ENCODE measurements around the gene KCNAB2.

The KCNAB2 gene

DNA sequence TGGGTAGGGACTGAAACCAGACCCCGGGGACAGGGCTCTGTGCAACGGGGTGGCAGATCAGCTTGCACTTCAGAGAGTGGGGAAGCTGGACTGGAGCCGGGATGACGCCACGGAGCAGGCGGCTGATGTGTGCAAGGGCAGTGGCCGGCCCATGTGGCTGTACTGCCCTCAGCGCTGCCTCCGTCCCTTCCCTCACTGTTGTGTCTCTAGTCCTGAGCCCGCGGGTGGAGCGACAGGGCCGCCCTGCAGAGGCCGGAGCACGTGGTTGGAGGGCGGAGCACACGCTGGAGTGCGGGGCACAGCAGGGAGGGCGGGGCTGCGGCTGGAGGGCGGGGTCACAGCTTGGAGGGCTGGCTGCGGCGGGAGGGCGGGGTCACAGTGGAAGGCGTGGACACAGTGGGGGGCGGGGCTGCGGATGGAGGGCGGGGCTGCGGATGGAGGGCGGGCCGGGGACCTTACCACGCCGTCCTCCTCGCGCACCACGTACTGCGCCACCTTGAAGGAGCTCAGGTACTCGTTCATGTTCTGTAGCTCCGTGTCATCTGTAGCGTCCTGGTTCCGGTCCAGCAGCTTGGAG lies 82.0 kb downstream of the KCNAB2 start:
- Histone ChIP-seq H3K4me2 (peak overlapping the region; percentile 90), H3K27ac (peak overlapping the region; percentile 68; the same call in 1 of the 2 replicates), H3K4me1 (peaks cover 55% of the 10 kb centered on the region), H4K20me1 (no peaks in the 10 kb centered on the region), H3K9ac (peak overlapping the region; percentile 53; the same call in 1 of the 2 replicates), H3K36me3 (no peaks in the 10 kb centered on the region), H3K27me3 (no peaks in the 10 kb centered on the region), H3K4me3 (peak overlapping the region; percentile 56), H3K9me3 (peaks cover 18% of the 10 kb centered on the region)
- no peak for TF ChIP-seq Cebpa-rat (IDR thresholded peaks at IDR 0.05)

DNA sequence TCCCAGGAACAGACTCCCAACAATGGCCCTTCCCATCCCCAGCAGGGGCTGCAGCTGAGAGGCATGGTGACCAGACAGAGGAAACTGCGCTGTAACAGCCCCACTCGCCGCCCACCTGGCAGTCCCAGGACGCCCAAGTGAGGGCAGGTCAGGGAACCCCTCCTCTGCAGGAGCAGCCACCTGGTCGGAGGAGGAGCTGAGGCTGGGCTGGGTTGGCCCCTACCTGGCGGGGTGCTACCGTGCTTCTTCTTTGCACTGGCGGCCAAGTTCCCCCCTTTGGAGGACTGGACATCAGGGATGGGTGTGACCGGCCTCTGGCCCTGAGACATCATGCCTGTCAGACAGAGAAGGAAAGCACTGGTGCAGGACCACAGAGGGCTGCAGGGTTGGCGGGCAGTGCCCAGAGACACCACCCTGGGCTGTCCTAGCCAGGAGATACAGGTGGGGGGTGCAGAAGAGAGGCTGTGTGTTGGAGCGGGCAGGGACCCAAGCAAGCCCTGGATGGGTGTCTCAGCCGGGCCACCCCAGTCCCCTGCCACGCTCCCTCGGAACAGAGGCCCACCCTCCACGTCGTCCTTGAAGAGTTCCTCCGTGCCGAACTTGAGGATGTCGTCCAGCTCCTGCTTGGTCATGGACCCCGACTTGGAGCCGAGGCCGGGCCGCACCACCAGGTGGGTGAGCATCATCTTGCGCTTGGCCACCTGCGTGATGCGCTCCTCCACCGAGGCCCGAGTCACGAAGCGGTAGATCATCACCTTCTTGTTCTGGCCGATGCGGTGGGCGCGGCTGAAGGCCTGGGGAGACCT lies 82.8 kb downstream of the KCNAB2 start:
- no peaks in the 10 kb centered on the region for H3K36me3 ChIP-seq
- no peak overlapping the region for H3K9ac ChIP-seq
- peaks cover 47% of the 10 kb centered on the region for H3K4me1 ChIP-seq
- no peak overlapping the region for H3K27ac ChIP-seq
- H4K20me1 ChIP-seq, result no peaks in the 10 kb centered on the region
- peak overlapping the region; percentile 79 for H3K4me2 ChIP-seq
- no peak for TF ChIP-seq Cebpa-rat (IDR thresholded peaks at IDR 0.05)
- H3K9me3 ChIP-seq, result peaks cover 26% of the 10 kb centered on the region
- 0 out of 2 replicates have a peak overlapping the region, but pooled peaks have one; percentile 15 for H3K4me3 ChIP-seq
- no peaks in the 10 kb centered on the region for H3K27me3 ChIP-seq

DNA sequence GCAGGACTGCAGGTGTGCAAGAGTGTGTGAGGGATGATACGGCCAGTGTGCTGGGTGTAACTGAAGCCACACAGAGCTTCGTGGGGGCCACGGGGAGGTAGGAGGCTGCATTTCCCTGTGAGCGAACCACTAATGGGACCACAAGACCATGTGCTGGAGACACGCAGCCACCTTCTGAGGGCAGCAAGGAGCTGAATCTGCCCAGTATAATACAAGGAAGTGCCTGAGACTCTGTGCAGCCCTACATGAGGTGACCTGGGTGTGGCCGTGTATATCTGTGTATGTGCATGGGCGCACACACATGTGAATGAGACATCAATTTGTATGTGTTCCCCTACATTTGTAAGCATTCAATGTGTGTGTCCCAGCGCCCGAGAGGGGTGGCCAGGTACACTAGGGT lies 83.6 kb downstream of the KCNAB2 start:
- Histone ChIP-seq H3K4me1 (peaks cover 42% of the 10 kb centered on the region), H3K27me3 (no peaks in the 10 kb centered on the region), H4K20me1 (no peaks in the 10 kb centered on the region), H3K4me3 (no peak overlapping the region), H3K9ac (no peak overlapping the region), H3K4me2 (no peak overlapping the region), H3K36me3 (no peaks in the 10 kb centered on the region), H3K27ac (no peak overlapping the region), H3K9me3 (peaks cover 27% of the 10 kb centered on the region)
- TF ChIP-seq Cebpa-rat (IDR thresholded peaks at IDR 0.05), result no peak

DNA sequence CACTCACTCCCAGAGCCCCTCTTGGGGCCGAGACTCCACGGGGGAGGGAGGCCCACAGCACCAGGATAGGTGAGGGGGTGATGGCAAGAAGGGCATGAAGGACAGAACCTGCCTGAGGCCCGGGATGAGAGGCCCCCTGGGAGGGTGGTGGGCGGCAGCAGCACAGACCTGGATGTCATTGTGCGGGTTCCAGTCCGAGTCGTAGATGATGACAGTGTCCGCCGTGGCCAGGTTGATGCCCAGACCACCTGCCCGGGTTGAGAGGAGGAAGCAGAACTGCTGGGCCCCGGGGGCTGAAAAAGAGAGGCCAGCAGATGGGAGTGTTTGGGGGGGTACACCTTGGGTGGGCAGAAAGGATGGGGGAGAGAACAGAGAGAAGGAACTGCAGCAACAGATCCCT lies 84.3 kb downstream of the KCNAB2 start:
- Histone ChIP-seq H3K27me3 (no peaks in the 10 kb centered on the region), H3K36me3 (no peaks in the 10 kb centered on the region), H3K27ac (no peak overlapping the region), H3K4me2 (no peak overlapping the region), H4K20me1 (no peaks in the 10 kb centered on the region), H3K9ac (no peak overlapping the region), H3K4me1 (peaks cover 38% of the 10 kb centered on the region), H3K4me3 (no peak overlapping the region), H3K9me3 (peaks cover 27% of the 10 kb centered on the region)
- TF ChIP-seq Cebpa-rat (IDR thresholded peaks at IDR 0.05), result no peak

DNA sequence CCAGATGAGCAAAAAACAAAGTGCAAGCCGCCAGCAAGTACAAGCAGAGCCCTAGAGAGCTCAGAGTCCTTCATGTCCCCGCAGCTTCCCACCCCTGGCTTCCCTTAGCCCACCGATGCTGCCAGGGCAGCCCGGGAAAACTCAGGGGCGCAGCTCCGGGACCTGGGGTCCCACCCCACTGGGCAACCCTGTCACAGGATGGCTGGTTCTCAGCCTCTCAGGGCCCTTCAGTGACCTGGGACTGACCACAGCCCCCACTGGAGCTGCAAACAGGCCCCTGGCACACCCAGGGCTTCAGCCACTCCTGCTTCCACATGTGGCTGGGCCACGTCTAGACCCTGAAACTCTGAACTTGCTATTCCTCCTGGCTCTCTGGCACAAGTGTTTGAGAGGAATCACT lies 84.9 kb downstream of the KCNAB2 start:
- Histone ChIP-seq H3K4me1 (peaks cover 35% of the 10 kb centered on the region), H3K27ac (no peak overlapping the region), H4K20me1 (no peaks in the 10 kb centered on the region), H3K9me3 (peaks cover 27% of the 10 kb centered on the region), H3K4me2 (no peak overlapping the region), H3K4me3 (no peak overlapping the region), H3K36me3 (no peaks in the 10 kb centered on the region), H3K27me3 (no peaks in the 10 kb centered on the region), H3K9ac (no peak overlapping the region)
- no peak for TF ChIP-seq Cebpa-rat (IDR thresholded peaks at IDR 0.05)

DNA sequence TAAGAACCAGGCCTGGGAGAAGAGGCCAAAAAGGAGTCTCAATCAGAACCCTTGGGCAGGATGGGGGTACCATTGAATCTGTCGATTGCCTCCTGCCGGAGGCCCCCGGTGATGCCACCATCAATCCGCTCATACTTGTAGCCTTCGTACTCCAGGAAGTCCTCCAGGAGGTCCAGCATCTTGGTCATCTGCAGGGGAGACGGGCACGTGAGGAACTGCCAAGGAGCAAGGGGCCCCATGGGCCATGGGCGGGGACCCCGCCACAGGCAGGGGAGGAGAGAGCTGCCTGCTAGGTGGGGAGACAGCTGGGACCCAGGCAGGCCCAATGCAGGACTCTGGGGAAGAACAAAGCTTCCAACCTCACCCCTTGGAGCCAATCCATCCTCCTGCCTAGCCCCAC lies 85.9 kb downstream of the KCNAB2 start:
- H3K4me1 ChIP-seq, result peaks cover 25% of the 10 kb centered on the region
- peaks cover 27% of the 10 kb centered on the region for H3K9me3 ChIP-seq
- H3K27me3 ChIP-seq, result no peaks in the 10 kb centered on the region
- no peaks in the 10 kb centered on the region for H4K20me1 ChIP-seq
- no peak overlapping the region for H3K4me3 ChIP-seq
- H3K36me3 ChIP-seq, result no peaks in the 10 kb centered on the region
- TF ChIP-seq Cebpa-rat (IDR thresholded peaks at IDR 0.05), result no peak
- H3K9ac ChIP-seq, result no peak overlapping the region
- H3K4me2 ChIP-seq, result no peak overlapping the region
- H3K27ac ChIP-seq, result no peak overlapping the region

DNA sequence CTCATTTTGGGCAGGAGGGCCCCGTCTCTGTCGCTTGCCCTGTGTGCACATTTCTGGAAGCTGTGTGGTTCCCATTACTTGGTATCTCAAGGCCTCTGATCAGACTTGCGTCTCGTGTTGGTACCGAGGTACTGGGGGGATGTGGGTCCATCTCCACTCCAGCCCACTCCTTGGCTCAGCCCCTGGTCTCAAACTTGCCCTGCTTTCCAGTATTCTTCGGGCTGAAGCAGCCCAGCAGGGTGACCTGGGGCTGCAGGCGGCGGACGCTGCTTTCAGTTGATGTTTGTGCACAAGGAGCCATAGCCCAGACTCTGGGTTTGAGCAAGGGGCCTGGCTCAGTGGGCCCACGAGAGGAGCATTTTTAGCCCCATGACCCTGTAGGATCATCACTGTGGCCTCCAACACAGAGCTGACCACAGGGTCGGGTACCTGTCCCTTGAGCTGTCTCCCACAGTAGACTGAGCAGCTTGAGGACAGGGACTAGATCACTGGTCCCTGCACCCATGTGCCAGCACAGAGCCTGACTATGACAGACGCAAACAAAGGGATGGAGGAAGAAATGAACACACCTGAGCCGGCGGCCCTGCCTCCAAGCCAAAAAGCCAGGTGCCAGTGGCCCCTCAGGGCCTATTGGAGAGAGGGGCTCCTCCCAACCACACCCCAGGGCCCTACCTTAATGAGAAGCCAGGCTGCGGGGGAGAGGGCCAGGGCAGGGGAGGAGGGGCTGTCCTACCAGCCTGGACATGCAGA lies 87.6 kb downstream of the KCNAB2 start:
- Histone ChIP-seq H3K27me3 (no peaks in the 10 kb centered on the region), H4K20me1 (no peaks in the 10 kb centered on the region), H3K4me3 (no peak overlapping the region), H3K4me2 (no peak overlapping the region), H3K9me3 (peaks cover 27% of the 10 kb centered on the region), H3K36me3 (no peaks in the 10 kb centered on the region), H3K4me1 (peaks cover 22% of the 10 kb centered on the region), H3K9ac (no peak overlapping the region), H3K27ac (no peak overlapping the region)
- no peak for TF ChIP-seq Cebpa-rat (IDR thresholded peaks at IDR 0.05)

DNA sequence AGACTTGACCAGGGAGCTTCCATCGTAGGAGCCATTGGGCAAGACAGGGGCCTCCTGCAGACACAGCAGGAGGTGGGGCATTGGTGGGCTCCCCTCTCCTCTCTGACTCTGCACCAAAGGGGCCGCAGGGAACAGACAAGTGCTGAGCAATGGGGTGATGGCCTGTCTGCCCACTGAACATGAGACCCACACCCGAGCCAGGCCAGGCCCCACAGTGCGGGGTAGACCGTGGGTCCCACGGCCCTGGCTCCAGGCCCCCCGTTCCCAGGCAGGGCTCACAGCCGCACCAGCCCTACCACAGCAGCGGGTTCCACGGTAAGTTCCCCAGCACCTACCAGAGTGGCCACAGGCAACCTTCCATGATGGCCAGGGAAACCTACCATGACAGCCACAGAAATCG lies 88.5 kb downstream of the KCNAB2 start:
- Histone ChIP-seq H3K4me1 (peaks cover 22% of the 10 kb centered on the region), H3K27me3 (no peaks in the 10 kb centered on the region), H3K36me3 (no peaks in the 10 kb centered on the region), H3K4me3 (no peak overlapping the region), H3K4me2 (no peak overlapping the region), H3K27ac (no peak overlapping the region), H3K9me3 (peaks cover 27% of the 10 kb centered on the region), H3K9ac (no peak overlapping the region), H4K20me1 (no peaks in the 10 kb centered on the region)
- no peak for TF ChIP-seq Cebpa-rat (IDR thresholded peaks at IDR 0.05)

DNA sequence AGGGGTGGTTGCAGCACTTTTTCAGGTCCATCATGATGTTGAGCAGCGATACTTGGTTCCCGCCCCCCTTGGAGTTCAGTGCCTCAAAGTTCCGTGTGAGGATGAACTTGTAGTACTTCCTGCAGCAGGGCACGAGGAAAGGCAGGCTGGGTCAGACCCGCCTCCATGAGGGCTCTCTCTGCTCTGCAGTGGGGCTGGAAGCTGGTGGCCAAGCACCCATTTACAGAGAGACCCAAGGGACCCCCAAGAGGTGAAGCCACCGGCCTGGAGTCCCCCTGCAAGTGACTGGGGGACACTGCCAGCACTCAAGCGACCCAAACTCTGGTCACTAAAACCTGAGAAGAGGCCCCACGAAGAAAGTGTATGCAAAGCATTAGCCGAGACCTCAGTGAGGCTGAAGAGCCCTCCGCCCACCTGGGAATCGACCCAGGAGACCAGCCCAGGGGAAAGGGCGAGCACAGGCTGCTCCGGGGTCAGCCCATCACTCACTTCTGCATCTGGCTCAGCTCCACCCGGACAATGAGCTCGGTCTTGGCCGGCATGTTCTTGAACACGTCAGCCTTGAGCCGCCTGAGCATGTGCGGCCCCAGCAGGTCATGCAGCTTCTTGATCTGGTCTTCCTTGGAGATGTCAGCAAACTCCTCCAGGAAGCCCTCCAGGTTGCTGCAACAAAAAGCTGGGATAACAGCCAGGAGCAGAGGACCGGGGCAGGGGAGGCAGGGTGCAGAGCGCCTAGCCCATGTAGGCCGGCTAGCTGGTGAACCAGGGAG lies 89.2 kb downstream of the KCNAB2 start:
- no peak for TF ChIP-seq Cebpa-rat (IDR thresholded peaks at IDR 0.05)
- Histone ChIP-seq H3K4me1 (peaks cover 21% of the 10 kb centered on the region), H3K9ac (no peak overlapping the region), H3K4me3 (no peak overlapping the region), H3K9me3 (peaks cover 27% of the 10 kb centered on the region), H3K27ac (no peak overlapping the region), H3K27me3 (no peaks in the 10 kb centered on the region), H3K4me2 (no peak overlapping the region), H4K20me1 (no peaks in the 10 kb centered on the region), H3K36me3 (no peaks in the 10 kb centered on the region)
